ENCODE data around the gene KRT75.
"Not testable (repeated sequence)": the region's sequence is repeated elsewhere in the genome, so short reads cannot be mapped to it uniquely, and the experiment has no call there.

The KRT75 gene

DNA sequence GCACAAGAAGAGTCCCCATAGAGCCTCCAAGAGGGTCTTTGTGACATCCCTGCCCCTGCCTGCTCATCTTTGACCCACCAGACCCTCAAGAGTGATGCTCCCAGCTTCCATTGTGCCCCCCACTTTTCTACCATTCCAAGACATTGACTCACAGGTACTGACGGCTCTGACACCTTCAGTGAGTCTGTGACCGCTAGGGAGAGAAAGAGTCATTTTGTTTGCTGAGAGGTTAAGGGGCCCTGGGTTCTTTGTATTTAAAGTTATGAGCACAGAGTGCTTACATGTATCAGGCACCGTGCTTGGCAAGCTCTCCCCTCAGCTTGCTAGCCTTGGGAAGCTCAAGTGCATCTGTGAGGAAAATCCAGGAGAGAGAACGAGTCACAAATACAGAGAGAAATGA, 21.0 kb downstream of the KRT75 start:
- Mint-ChIP-seq H3K9me3 (no peaks in the 10 kb centered on the region), H3K27me3 (peaks cover 17% of the 10 kb centered on the region)

DNA sequence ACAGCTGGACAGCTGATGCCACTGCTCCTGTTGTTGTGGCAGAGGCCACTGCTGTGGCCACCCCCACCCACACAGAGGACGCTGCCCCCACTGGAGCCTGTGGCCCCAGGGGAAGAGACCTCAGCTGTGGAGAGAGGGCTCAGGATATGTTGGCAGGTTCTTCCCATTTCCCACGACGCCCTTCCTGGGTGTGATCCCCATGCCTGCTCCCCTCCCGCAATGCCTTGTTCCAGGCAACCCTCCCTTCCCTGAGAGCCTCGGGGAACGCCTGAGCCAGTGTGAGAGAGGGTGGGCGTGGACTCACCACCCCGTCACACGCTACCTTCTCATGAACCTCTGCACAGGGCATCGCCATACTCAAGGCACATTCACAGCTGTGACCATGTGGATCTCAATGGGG, 22.4 kb downstream of the KRT75 start:
- no peaks in the 10 kb centered on the region for H3K4me1 Mint-ChIP-seq
- ATAC-seq: no peak
- peaks cover 23% of the 10 kb centered on the region for H3K27me3 Mint-ChIP-seq
- H3K9me3 Mint-ChIP-seq: no peaks in the 10 kb centered on the region
- DNase-seq: no peak
- no peak overlapping the region for H3K27ac Mint-ChIP-seq
- H3K4me3 Mint-ChIP-seq: no peak overlapping the region

More for the DNA sequence above, 21.0 kb downstream of the KRT75 start:
- no peak for ATAC-seq
- Mint-ChIP-seq H3K4me3 (no peak overlapping the region), H3K27ac (no peak overlapping the region), H3K4me1 (no peaks in the 10 kb centered on the region)
- no peak for DNase-seq

DNA sequence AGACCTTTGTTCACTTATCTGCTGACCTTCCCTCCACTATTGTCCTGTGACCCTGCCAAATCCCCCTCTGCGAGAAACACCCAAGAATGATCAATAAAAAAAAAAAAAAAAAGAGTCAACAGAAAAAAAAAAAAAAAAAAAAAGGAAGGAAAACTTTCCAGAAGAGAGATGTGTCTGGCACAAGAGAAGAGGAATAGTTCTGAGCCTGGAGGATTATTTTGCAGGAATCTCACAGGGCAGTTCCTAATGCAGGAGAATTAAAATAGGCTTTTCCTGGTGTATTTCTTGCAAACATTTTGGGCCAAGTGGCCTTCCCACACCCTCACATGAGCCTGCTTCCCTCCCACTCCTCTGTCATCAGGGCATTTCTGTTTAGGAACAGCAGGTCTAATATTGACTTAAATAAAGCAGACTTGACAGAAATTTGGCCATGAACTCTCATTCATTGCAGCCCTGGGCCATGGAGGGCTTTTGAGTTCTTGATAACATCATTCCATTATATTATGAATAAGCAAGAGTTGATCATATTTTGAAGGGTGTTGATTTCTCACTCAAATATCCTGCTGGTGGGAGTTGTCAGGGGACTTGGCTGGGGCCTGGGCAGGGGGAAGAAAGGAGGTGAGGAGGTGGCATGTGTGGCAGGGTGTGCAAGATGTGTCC, 23.5 kb downstream of the KRT75 start:
- H3K9me3 Mint-ChIP-seq, H3K27ac Mint-ChIP-seq, DNase-seq, ATAC-seq, H3K4me1 Mint-ChIP-seq, H3K4me3 Mint-ChIP-seq: not testable (repeated sequence)
- peaks cover 16% of the 10 kb centered on the region for H3K27me3 Mint-ChIP-seq

DNA sequence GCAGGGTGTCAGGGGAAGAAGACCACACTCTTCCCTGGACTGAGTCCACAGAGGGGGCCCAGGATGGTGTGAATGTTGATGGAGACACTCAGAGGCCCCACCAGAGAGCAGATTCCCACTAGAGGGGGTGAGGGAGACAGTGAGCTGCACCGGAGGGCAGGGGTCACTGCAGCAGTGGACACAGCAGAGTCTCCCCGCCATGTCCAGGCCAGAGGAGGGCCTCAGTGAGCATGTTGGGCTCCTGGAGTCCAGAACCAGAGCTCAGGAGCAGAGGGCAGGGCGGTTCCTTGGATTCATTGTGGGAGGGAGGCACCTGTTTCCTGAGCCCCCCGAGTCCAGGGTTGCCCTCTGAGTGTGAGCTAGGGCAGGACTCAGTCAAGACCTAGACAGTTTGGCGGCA, 26.3 kb downstream of the KRT75 start:
- H3K27ac Mint-ChIP-seq: peak overlapping the region in 1 of 2 donors; percentile 43
- no peak for DNase-seq
- no peak for ATAC-seq
- H3K9me3 Mint-ChIP-seq: no peaks in the 10 kb centered on the region
- peaks cover 13% of the 10 kb centered on the region for H3K27me3 Mint-ChIP-seq
- H3K4me3 Mint-ChIP-seq: no peak overlapping the region
- H3K4me1 Mint-ChIP-seq: no peaks in the 10 kb centered on the region

DNA sequence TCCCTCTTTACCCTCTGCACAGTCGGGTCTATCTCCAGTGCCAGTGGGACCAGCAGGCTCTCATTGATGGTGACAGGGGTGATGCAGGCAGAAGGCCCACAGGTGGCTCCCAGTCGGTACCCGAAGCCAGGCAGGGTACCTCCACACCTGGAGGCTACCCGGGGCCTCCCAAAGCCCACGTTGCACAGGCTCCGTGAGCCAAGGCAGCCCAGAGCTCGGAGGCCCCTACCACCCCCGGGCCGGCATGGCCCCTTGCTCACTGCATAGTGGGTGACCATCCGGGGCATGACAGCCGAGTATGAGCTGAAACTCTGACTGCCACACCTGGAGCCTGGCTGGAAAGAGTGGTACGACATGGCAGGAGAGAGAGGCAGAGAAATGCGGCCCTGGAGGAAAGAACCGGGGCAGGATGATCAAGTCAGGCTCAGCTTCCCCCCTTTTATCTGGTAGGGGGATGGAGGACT, 28.2 kb downstream of the KRT75 start, which contains the start of gene KRT82:
TSS of gene KRT82 (minus strand) at position 414 of the 464 bp plus-strand sequence. CDS start at position 356, 58 bp downstream.
- H3K4me3 Mint-ChIP-seq: no peak within 1 kb of the TSS
- ATAC-seq (no peak), DNase-seq (no peak)
- H3K4me1 Mint-ChIP-seq: no peaks in the 10 kb centered on the region
- peaks cover 6% of the 10 kb centered on the region for H3K27me3 Mint-ChIP-seq
- peak within 1 kb of the TSS in 1 of 2 donors; percentile 4 for H3K27ac Mint-ChIP-seq
- no peaks in the 10 kb centered on the region for H3K9me3 Mint-ChIP-seq

DNA sequence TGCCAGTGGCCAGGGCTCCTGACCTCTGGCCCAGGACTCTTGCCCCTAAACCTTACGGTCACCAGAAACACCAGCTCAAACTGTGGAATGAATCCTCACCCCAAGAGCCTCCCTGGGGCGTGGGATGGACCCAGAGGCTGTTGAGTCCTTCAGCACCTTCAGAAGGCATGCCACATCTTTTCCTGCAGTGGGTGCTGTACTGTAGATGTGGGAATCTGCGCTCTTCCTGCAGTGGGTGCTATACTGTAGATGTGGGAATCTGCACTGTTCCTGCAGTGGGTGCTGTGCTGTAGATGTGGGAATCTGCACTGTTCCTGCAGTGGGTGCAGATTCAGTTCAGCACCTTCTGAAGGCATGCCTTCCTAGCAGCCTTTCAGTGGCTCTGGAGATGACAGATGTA, 29.2 kb downstream of the KRT75 start:
- DNase-seq: no peak
- Mint-ChIP-seq H3K4me1 (no peaks in the 10 kb centered on the region), H3K27me3 (peaks cover 6% of the 10 kb centered on the region), H3K27ac (no peak overlapping the region), H3K9me3 (no peaks in the 10 kb centered on the region), H3K4me3 (no peak overlapping the region)
- ATAC-seq: no peak

DNA sequence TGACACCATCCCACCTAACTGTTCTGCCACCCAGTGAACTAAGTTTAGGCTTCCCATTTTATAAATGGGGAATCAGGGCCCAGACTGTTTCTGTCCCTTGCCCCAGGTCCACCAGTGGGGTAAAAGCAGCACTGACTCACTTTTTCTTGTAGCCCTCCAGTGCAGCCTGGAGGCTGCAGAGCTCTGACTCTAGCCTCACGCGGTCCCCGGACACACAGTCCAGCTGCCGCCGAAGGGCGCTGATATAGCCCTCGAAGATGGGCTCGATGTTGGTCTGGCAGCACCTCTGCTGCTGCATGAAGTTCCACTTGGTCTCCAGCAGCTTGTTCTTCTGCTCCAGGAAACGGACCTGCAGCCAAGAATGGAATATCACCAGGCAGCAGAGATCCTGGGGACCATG, 30.6 kb downstream of the KRT75 start:
- DNase-seq (no peak), ATAC-seq (no peak)
- Mint-ChIP-seq H3K4me3 (no peak overlapping the region), H3K27ac (no peak overlapping the region), H3K9me3 (no peaks in the 10 kb centered on the region), H3K27me3 (peaks cover 6% of the 10 kb centered on the region), H3K4me1 (peaks cover 6% of the 10 kb centered on the region)

DNA sequence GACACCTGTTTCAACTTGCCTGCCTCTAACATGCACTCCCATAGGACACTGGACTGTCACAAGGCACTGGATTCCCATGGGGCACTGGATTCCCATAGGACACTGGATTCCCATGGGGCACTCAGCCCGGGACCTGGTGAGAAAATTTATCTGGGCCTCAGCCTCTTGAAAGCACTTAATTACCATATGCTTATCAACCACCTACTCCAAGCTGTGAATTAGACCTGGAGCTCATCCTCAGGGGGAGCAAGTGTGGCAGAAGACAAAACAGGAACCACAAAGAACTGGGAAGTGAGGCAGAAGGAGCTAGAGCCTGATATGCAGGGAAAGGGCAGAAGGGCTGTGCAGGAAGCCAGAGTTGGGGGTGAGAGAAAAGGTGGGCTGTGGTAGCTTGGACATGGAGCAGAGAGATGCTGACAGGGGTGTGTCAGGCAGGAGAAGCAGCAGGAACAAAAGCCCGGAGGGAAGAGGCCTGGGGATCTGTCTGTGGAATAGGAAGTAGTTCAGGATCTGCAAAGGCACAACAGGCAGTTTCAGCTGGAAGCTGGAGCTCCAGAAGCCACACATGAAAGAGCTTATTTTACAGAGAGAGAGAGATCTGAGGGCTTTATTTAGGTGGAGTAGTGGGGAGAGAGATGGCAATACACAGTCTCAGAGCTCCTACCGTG, 31.2 kb downstream of the KRT75 start:
- DNase-seq: no peak
- Mint-ChIP-seq H3K9me3 (no peaks in the 10 kb centered on the region), H3K4me3 (no peak overlapping the region), H3K27ac (no peak overlapping the region), H3K27me3 (peaks cover 5% of the 10 kb centered on the region), H3K4me1 (peaks cover 8% of the 10 kb centered on the region)
- ATAC-seq: no peak

DNA sequence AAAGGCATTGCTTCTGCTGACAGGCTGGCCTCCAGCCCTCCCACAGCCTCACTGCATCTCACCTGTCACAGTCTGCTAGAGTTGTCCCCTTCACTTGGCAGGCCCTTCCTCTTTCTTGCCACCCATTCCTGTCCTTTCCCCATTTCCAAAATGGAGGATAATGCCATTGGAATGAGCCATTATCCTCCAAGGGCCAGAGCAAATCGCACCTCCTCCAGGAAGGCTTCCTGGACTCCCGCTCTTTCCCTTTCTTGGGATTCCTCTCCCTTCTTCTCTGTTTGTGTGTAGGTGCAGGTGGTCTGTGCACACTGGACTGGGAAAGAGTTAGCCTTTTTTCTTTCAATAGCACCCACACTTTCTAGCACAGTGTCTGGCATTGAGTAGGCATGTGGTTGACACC, 31.8 kb downstream of the KRT75 start:
- ATAC-seq (no peak), DNase-seq (no peak)
- peak overlapping the region in 1 of 2 donors; percentile 55 for H3K27ac Mint-ChIP-seq
- H3K9me3 Mint-ChIP-seq: no peaks in the 10 kb centered on the region
- no peaks in the 10 kb centered on the region for H3K27me3 Mint-ChIP-seq
- peaks cover 8% of the 10 kb centered on the region for H3K4me1 Mint-ChIP-seq
- no peak overlapping the region for H3K4me3 Mint-ChIP-seq

DNA sequence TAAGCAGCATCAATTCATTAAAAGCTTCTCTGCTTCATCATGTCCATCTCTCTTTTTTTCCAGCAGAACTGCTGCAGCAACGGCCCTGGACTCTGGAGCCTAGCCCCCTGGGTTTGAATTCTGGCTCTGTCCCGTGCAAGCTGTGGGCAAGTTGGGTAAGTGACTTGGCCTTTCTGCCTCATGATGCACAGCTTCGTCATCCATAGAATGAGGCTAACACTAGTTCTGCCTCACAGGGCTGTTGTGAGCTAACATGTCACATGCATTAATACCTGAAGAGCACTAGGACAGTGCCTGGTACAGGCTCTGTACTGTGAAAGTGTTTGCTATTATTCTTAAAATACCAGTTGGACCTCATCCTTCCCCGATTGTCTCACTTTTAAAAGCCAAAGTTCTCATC, 32.2 kb downstream of the KRT75 start:
- H3K4me3 Mint-ChIP-seq: no peak overlapping the region
- DNase-seq (no peak), ATAC-seq (no peak)
- peaks cover 8% of the 10 kb centered on the region for H3K4me1 Mint-ChIP-seq
- no peaks in the 10 kb centered on the region for H3K9me3 Mint-ChIP-seq
- peak overlapping the region; percentile 20 to 55 for H3K27ac Mint-ChIP-seq
- no peaks in the 10 kb centered on the region for H3K27me3 Mint-ChIP-seq

DNA sequence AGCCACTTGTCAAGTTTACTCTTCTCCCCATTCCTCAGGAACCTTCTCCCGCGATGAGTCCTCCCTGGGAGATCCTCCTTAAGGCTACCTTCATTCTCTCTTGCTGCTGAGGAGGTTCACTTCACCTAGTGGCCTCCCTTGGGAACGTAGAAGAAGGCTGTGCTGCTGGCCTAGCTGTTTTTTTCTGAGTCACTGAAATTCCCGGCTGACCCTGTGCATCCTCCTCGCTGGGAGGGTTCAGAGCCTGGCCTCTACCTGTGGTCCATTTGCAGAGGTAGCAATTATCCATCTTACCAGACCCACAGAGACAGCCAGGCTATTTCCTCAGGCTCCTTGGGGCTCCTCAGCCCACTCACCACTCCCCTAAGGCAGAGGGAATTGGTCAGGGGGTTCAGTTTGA, 32.6 kb downstream of the KRT75 start:
- DNase-seq: no peak
- no peak for ATAC-seq

DNA sequence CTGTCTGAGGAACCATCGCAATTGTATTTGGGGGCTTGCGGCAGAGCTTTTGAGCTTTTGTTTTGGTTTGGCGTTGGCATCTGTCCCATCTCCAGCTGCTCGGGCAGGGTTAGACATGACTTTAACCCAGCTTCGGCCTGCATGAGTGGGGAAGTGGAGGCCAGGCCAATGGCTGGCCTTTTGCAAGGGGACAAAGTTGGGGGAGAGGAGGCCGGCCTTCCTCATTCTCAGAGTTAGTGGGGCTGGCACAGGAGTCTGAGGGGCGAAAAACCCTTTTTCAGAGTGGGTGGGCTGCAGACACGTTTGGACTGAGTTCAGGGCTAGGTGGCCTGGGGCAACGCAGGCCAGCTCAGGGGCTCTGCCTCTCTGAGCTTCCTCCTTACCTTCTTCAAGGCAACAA, 33.3 kb downstream of the KRT75 start:
- Mint-ChIP-seq H3K9me3 (no peaks in the 10 kb centered on the region), H3K27me3 (no peaks in the 10 kb centered on the region), H3K4me3 (no peak overlapping the region), H3K4me1 (peaks cover 8% of the 10 kb centered on the region), H3K27ac (no peak overlapping the region)
- DNase-seq: no peak
- no peak for ATAC-seq

More for the DNA sequence above, 32.6 kb downstream of the KRT75 start:
- H3K27me3 Mint-ChIP-seq: no peaks in the 10 kb centered on the region
- H3K4me1 Mint-ChIP-seq: peaks cover 8% of the 10 kb centered on the region
- H3K9me3 Mint-ChIP-seq: no peaks in the 10 kb centered on the region
- no peak overlapping the region for H3K27ac Mint-ChIP-seq
- no peak overlapping the region for H3K4me3 Mint-ChIP-seq

DNA sequence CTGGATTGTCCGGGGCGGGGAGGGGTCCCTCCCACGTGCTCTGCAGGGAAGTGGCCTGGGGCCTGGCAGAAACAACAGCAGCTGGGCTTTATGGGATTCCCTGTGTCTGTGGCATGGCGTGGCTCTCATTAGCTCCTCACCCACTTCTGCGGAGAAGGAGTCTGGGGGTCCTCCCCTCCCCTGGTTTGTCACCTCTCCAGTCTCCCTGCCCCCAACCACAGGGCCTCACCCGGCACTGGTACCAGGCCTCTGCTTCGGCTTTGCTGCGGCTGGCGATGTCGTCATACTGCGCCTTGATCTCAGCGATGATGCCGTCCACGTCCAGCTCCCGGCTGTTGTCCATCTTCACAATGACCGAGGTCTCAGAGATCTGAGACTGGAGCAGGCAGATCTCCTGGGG, 34.4 kb downstream of the KRT75 start:
- no peak for DNase-seq

DNA sequence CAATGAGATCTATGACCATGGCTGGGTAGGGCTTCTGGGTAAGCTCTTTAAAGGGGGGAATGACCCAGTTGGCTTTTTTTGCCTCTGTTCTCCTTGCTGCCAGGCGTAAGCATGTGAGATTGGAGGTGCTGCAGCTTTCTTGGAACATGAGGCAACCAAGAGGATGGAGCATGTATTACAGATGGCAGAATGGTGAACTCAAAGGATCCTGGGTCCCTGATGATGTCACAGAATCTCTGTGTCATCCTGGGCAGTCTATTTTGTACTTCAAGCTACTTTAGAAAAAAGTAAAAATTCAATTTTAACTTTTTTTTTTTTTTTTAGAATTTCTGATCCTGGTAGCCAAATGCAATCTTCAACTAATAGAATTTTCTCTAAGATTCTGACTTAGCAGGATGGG, 36.0 kb downstream of the KRT75 start:
- Mint-ChIP-seq H3K4me1 (peaks cover 8% of the 10 kb centered on the region), H3K9me3 (no peaks in the 10 kb centered on the region), H3K4me3 (no peak overlapping the region), H3K27ac (no peak overlapping the region), H3K27me3 (no peaks in the 10 kb centered on the region)
- ATAC-seq: no peak
- no peak for DNase-seq

More for the DNA sequence above, 34.4 kb downstream of the KRT75 start:
- Mint-ChIP-seq H3K9me3 (no peaks in the 10 kb centered on the region), H3K4me3 (no peak overlapping the region), H3K27ac (no peak overlapping the region), H3K27me3 (no peaks in the 10 kb centered on the region), H3K4me1 (peaks cover 8% of the 10 kb centered on the region)
- no peak for ATAC-seq

DNA sequence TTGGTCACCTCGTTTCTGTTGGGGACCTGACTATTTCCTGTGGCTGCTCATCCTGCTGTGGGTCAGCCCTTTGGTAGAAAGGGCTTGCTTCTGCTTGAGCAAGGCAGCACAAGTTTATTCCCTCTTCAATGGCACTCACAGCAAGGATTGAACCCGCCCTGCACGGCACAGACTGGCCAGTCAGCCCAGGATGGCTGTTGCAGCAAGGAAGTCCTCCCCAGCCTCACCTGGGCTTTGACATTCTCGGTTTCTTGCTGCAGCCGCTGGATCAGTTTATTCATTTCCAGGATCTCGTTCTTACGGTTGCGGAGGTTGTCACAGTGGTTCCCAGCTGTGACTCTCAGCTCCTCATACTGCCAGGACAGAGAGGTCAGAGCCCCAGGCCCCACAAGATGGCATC, 37.5 kb downstream of the KRT75 start:
- no peak overlapping the region for H3K4me3 Mint-ChIP-seq
- no peaks in the 10 kb centered on the region for H3K27me3 Mint-ChIP-seq
- peaks cover 8% of the 10 kb centered on the region for H3K4me1 Mint-ChIP-seq
- no peak for ATAC-seq
- no peaks in the 10 kb centered on the region for H3K9me3 Mint-ChIP-seq
- peak overlapping the region in 1 of 2 donors; percentile 60 for H3K27ac Mint-ChIP-seq
- DNase-seq: no peak

DNA sequence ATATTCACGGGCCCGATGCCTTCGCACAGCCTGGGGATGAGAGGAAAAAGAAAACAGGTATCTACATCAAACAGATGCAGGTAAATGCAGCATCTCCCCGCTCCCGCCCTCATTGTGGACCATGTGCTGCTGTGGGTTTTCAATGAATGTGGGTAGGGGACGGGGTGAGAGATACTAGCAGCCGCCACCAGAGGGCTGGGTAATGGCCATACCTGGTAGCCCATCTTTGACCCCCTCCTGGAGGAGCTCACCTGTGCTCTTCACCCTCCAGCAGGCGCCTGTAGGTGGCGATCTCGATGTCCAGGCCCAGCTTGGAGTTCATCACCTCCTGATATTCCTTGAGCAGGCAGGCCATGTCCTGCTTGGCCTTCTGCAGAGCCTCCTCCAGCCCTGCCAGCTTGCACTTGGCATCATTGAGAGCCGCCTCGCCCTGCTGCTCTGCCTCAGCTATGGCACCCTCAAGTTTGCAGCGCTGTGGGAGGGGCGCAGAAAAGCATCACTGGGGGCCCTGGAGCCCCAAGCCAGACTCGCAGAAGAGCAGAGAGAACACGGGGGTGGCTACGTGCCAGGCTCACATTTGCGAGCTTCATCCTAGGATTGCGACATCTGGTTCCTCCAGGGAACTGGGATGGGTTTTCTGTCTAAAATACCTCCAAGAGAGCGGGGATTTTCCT, 38.3 kb downstream of the KRT75 start:
- Mint-ChIP-seq H3K4me1 (peaks cover 8% of the 10 kb centered on the region), H3K27me3 (no peaks in the 10 kb centered on the region), H3K4me3 (no peak overlapping the region), H3K27ac (no peak overlapping the region), H3K9me3 (no peaks in the 10 kb centered on the region)
- ATAC-seq (no peak), DNase-seq (no peak)

Measured in stimulated activated naive CD8-positive, alpha-beta T cell treated with anti-CD3 and anti-CD28 coated beads, Interleukin-15, amount 100 ng/mL, for 72 hours (primary cell).